Measurements from ENCODE around the gene DNAH17. TPM values are rescaled to one million over a fixed set of nuclear protein-coding genes. Genes with fewer than 3 reads are reported as not detected.

Gene DNAH17
- total RNA-seq, 1 donor from 2014 or later = not detected

GRCh38 chr17:78532922-78533640 lies 44.1 kb downstream of the DNAH17 start:
- H3K4me1 ChIP-seq = no peaks in the 10 kb centered on the region
- no peak for TF ChIP-seq CTCF (IDR thresholded peaks at IDR 0.05)
- DNase-seq (ENCODE audit: low spot score in 2 of 2) = no peak
- no peaks in the 10 kb centered on the region for H3K9me3 ChIP-seq
- H3K27ac ChIP-seq = no peak overlapping the region
- intact Hi-C loops (cut with DNase I) = no loop called here
- H3K27me3 ChIP-seq = no peaks in the 10 kb centered on the region
- no peaks in the 10 kb centered on the region for H3K36me3 ChIP-seq
- H3K4me3 ChIP-seq = no peak overlapping the region

GRCh38 chr17:78532311-78532710 lies 44.9 kb downstream of the DNAH17 start:
- no peaks in the 10 kb centered on the region for H3K9me3 ChIP-seq
- H3K27me3 ChIP-seq = no peaks in the 10 kb centered on the region
- no peaks in the 10 kb centered on the region for H3K36me3 ChIP-seq
- DNase-seq (ENCODE audit: low spot score in 2 of 2) = no peak
- H3K4me1 ChIP-seq = no peaks in the 10 kb centered on the region
- no peak for TF ChIP-seq CTCF (IDR thresholded peaks at IDR 0.05)
- no peak overlapping the region for H3K4me3 ChIP-seq
- intact Hi-C loops (cut with DNase I) = no loop called here
- H3K27ac ChIP-seq = no peak overlapping the region

GRCh38 chr17:78530675-78531074 lies 46.5 kb downstream of the DNAH17 start:
- intact Hi-C loops (cut with DNase I) = no loop called here
- DNase-seq (ENCODE audit: low spot score in 2 of 2) = no peak
- no peaks in the 10 kb centered on the region for H3K4me1 ChIP-seq
- H3K36me3 ChIP-seq = no peaks in the 10 kb centered on the region
- no peak overlapping the region for H3K27ac ChIP-seq
- H3K9me3 ChIP-seq = no peaks in the 10 kb centered on the region
- TF ChIP-seq CTCF (IDR thresholded peaks at IDR 0.05) = no peak
- H3K4me3 ChIP-seq = no peak overlapping the region
- H3K27me3 ChIP-seq = no peaks in the 10 kb centered on the region

- Histone ChIP-seq H3K4me1 (no peaks in the 10 kb centered on the region), H3K4me3 (no peak overlapping the region), H3K27me3 (no peaks in the 10 kb centered on the region), H3K9me3 (no peaks in the 10 kb centered on the region), H3K36me3 (no peaks in the 10 kb centered on the region), H3K27ac (no peak overlapping the region)
- no peak for DNase-seq (ENCODE audit: low spot score in 2 of 2)
- TF ChIP-seq CTCF (IDR thresholded peaks at IDR 0.05) = no peak
- intact Hi-C loops (cut with DNase I) = no loop called here
Observed at GRCh38 chr17:78529871-78530670, 47.1 kb downstream of the DNAH17 start.

GRCh38 chr17:78529251-78529650 lies 47.9 kb downstream of the DNAH17 start:
- H3K4me3 ChIP-seq = no peak overlapping the region
- intact Hi-C loops (cut with DNase I) = no loop called here
- no peak overlapping the region for H3K27ac ChIP-seq
- H3K9me3 ChIP-seq = no peaks in the 10 kb centered on the region
- no peaks in the 10 kb centered on the region for H3K27me3 ChIP-seq
- no peaks in the 10 kb centered on the region for H3K36me3 ChIP-seq
- no peak for DNase-seq (ENCODE audit: low spot score in 2 of 2)
- no peak for TF ChIP-seq CTCF (IDR thresholded peaks at IDR 0.05)
- no peaks in the 10 kb centered on the region for H3K4me1 ChIP-seq

Data from ascending aorta (tissue), 2 donors.